ENCODE results near the gene HDAC1. TPM values are rescaled to one million over a fixed set of nuclear protein-coding genes. Genes with fewer than 3 reads are reported as not detected.
"Not testable (repeated sequence)": the region's sequence is repeated elsewhere in the genome, so short reads cannot be mapped to it uniquely, and the experiment has no call there.

Gene HDAC1
- total RNA-seq, 2 donors from 2014 or later, result 50.9 to 52.0 TPM

DNA sequence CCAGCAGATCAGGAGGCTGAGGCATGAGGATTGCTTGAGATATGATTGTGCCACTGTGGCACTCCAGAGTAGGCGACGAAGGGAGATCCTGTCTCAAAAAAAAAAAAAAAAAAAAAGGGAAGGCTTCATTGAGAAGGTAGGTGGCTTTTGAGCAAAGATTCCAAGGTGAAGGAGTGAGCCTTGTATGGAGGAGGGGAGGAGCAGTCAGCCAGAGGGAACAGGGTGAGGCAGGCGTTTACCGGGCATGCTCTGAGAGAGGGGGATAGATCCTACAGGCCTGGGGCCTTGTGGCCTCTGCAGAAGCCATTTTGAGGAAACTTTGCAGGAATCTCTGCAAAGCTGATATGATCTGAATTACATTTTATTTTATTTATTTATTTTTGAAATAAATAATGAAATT is 5.1 kb upstream of the HDAC1 start:
- no peaks in the 10 kb centered on the region for H3K27me3 ChIP-seq (replicated peaks; ENCODE audit: insufficient read depth)
- no peak for DNase-seq (ENCODE audit: low spot score)
- no peak for TF ChIP-seq CTCF (IDR thresholded peaks at IDR 0.05)

DNA sequence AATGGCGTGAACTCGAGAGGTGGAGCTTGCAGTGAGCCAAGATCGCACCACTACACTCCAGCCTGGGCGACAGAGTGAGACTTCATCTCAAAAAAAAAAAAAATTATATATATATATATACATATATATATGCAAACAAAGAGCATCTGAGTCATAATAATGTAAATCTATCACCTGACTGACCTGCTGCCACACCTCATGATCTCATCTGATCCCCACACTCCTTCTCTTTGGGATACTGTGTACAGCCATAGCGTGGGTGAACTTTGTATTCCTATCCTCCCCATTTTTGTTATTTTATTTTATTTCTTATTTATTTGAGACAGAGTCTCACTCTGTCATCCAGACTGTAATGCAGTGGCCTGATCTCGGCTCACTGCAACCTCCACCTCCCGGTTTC is 2.6 kb upstream of the HDAC1 start:
- Histone ChIP-seq H3K27me3 (replicated peaks; ENCODE audit: insufficient read depth) (no peaks in the 10 kb centered on the region), H3K9me3 (no peaks in the 10 kb centered on the region), H3K4me3 (no peak overlapping the region), H3K36me3 (no peaks in the 10 kb centered on the region), H3K4me1 (ENCODE audit: control insufficient read depth in 1 of 2, low read depth in 2 of 2) (peaks cover 2 to 13% of the 10 kb centered on the region in 2 donors), H3K27ac (no peak overlapping the region)
- no peak for ATAC-seq (ENCODE audit: insufficient number of reproducible peaks, low FRiP score, low read depth)
- no peak for TF ChIP-seq CTCF (IDR thresholded peaks at IDR 0.05)
- no peak for DNase-seq (ENCODE audit: low spot score)

More for the DNA sequence above, 5.1 kb upstream of the HDAC1 start:
- Histone ChIP-seq H3K9me3 (no peaks in the 10 kb centered on the region), H3K27ac (no peak overlapping the region), H3K4me1 (ENCODE audit: control insufficient read depth in 1 of 2, low read depth in 2 of 2) (no peaks in the 10 kb centered on the region), H3K4me3 (no peak overlapping the region), H3K36me3 (no peaks in the 10 kb centered on the region)
- ATAC-seq (ENCODE audit: insufficient number of reproducible peaks, low FRiP score, low read depth), result no peak

- H3K27me3 ChIP-seq (replicated peaks; ENCODE audit: insufficient read depth), result no peaks in the 10 kb centered on the region
- H3K36me3 ChIP-seq, result no peaks in the 10 kb centered on the region
- DNase-seq (ENCODE audit: low spot score) (no peak), ATAC-seq (ENCODE audit: insufficient number of reproducible peaks, low FRiP score, low read depth) (no peak)
- H3K4me1 ChIP-seq (ENCODE audit: control insufficient read depth in 1 of 2, low read depth in 2 of 2), result peaks cover 2 to 13% of the 10 kb centered on the region in 2 donors
- no peaks in the 10 kb centered on the region for H3K9me3 ChIP-seq
- TF ChIP-seq CTCF (IDR thresholded peaks at IDR 0.05), result no peak
- H3K4me3 ChIP-seq, result peak overlapping the region; percentile 92
- H3K27ac ChIP-seq, result peak overlapping the region; percentile 77
Observed at GRCh38 chr1:32291145-32291707, 657 bp upstream of the HDAC1 start.

GRCh38 chr1:32298211-32298610 is 6.3 kb downstream of the HDAC1 start:
- not testable (repeated sequence) for H3K4me3 ChIP-seq; H3K27ac ChIP-seq; ATAC-seq (ENCODE audit: insufficient number of reproducible peaks, low FRiP score, low read depth); H3K27me3 ChIP-seq (replicated peaks; ENCODE audit: insufficient read depth); H3K36me3 ChIP-seq; DNase-seq (ENCODE audit: low spot score); H3K4me1 ChIP-seq (ENCODE audit: control insufficient read depth in 1 of 2, low read depth in 2 of 2); H3K9me3 ChIP-seq

GRCh38 chr1:32299327-32299726 is 7.4 kb downstream of the HDAC1 start:
- Histone ChIP-seq H3K9me3 (no peaks in the 10 kb centered on the region), H3K36me3 (peaks cover 15% of the 10 kb centered on the region), H3K4me1 (ENCODE audit: control insufficient read depth in 1 of 2, low read depth in 2 of 2) (no peaks in the 10 kb centered on the region), H3K4me3 (no peak overlapping the region), H3K27ac (no peak overlapping the region), H3K27me3 (replicated peaks; ENCODE audit: insufficient read depth) (no peaks in the 10 kb centered on the region)
- ATAC-seq (ENCODE audit: insufficient number of reproducible peaks, low FRiP score, low read depth) (no peak), DNase-seq (ENCODE audit: low spot score) (no peak)
- no peak for TF ChIP-seq CTCF (IDR thresholded peaks at IDR 0.05)

DNA sequence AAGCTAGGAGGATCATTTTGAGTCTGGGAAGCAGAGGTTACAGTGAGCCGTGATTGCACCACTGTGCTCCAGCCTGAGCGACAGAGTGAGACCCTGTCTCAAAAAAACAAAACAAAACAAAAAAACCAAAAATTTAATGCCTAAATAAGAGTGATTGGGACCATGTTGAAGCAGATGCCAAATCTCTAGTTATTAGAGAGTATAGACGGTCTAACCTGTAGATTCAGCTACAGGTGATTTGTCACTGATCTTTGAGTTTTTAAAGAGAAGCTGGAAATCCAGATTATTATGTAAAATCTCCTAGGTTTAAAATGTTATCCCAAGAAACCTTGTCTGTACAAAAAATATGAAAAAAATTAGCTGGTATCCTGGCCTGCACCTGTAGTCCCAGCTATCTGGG is 11.5 kb downstream of the HDAC1 start:
- no peak overlapping the region for H3K27ac ChIP-seq
- peaks cover 27% of the 10 kb centered on the region for H3K36me3 ChIP-seq
- no peaks in the 10 kb centered on the region for H3K9me3 ChIP-seq
- H3K27me3 ChIP-seq (replicated peaks; ENCODE audit: insufficient read depth), result no peaks in the 10 kb centered on the region
- no peak overlapping the region for H3K4me3 ChIP-seq
- ATAC-seq (ENCODE audit: insufficient number of reproducible peaks, low FRiP score, low read depth) (no peak), DNase-seq (ENCODE audit: low spot score) (no peak)
- H3K4me1 ChIP-seq (ENCODE audit: control insufficient read depth in 1 of 2, low read depth in 2 of 2), result no peaks in the 10 kb centered on the region
- no peak for TF ChIP-seq CTCF (IDR thresholded peaks at IDR 0.05)
